Cardiac muscle cell (in vitro differentiated cells and primary cell): ENCODE results near the gene PHACTR3. TPM values are rescaled to one million over a fixed set of nuclear protein-coding genes. Genes with fewer than 3 reads are reported as not detected.

Source experiments
- DNase-seq, 2 donors: peaks; one replicate each; pipeline versions ENCODE4 v3.0.0 to v3.0.0-alpha.2; 2010 to 2017; ENCODE audit warnings: low read depth in 1 of 2, low spot score in 1 of 2
- H3K27ac ChIP-seq: fragments of 200-600 bp; sonication (generic); 2 replicates; pipeline ENCODE4 v1.5.1; 2016
- H3K27me3 ChIP-seq: fragments of 200-600 bp; sonication (generic); 2 replicates; pipeline ENCODE4 v1.6.0; 2016; ENCODE audit warnings: control low read depth
- H3K36me3 ChIP-seq: fragments of 200-600 bp; sonication (generic); 2 replicates; pipeline ENCODE4 v1.5.1; 2016; ENCODE audit warnings: control low read depth
- H3K4me1 ChIP-seq: fragments of 200-600 bp; sonication (generic); 2 replicates; pipeline ENCODE4 v1.8.1; 2017; ENCODE audit warnings: low read depth, mild to moderate bottlenecking, mixed run types
- H3K4me3 ChIP-seq: fragments of 200-600 bp; sonication (generic); 2 replicates; pipeline ENCODE4 v1.5.1; 2016; ENCODE audit warnings: mild to moderate bottlenecking
- H3K9me3 ChIP-seq: fragments of 200-600 bp; sonication (generic); 2 replicates; pipeline ENCODE4 v1.5.1; 2017; ENCODE audit warnings: low read depth, mild to moderate bottlenecking, control low read depth
- CTCF ChIP-seq: IDR thresholded peaks from 2 replicates; pipeline ENCODE4 v1.5.1; 2012; ENCODE audit warnings: low read depth, mild to moderate bottlenecking, low read length
- polyA plus RNA-seq: library from polyadenylated mRNA; unstranded; fragments of >200 nt; fragmentation: Nextera tagmentation; extraction: Ambion mirVana; gene quantifications from 2 replicates; pipeline ENCODE4 v1.2.1, GENCODE V29; 2016
- total RNA-seq: library from RNA; depleted of rRNA; stranded (reverse); fragments of >200 nt; gene quantifications from 2 replicates; pipeline ENCODE4 v1.2.3, GENCODE V29; 2016

Gene PHACTR3
- total and polyA plus RNA-seq, 2 experiments from 2014 or later, result 0.55 to 17.0 TPM

DNA sequence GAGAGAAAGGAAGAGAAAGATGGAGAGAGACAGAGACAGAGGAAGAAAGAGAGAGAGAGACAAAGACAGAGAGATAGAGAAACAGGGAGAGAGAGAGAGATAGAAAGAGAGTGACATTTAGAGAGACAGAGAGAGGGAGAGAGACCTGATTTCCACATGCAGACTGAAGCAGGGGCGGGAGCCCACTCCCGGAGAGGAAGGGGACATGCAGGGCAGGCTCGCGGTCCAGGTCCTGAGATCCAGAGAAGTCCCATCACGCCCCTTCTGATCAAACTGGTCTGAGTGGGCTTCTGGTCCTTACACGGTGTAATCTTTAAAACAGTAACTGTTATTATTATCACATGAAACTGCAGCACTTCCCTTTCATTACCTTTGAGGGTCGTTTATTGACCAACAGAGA, 62.2 kb downstream of the PHACTR3 start:
- no peaks in the 10 kb centered on the region for H3K27me3 ChIP-seq
- H3K4me3 ChIP-seq, result no peak overlapping the region
- DNase-seq, result no peak
- H3K9me3 ChIP-seq, result no peaks in the 10 kb centered on the region
- TF ChIP-seq CTCF, result no peak
- no peak overlapping the region for H3K27ac ChIP-seq
- H3K36me3 ChIP-seq, result no peaks in the 10 kb centered on the region
- H3K4me1 ChIP-seq, result no peaks in the 10 kb centered on the region

DNA sequence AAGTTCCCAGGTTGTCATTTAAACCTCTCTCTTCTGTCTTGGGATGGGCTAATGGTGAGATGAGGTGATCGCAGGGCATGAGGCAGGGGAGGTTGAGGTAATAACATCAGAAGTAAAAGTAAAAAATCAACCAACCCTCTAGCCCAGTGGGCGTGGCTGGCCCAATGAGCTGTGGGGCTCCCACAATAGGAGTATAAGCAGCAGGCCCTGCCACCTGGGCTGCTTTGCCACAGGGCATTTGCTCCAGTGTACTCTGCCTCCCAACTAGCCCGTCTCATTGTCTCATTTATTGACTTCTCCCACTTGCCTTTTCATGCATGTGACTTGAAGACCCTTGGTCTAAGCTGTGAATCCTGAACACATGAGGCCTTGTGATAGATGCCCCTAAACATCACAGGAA, 62.8 kb downstream of the PHACTR3 start:
- H3K27me3 ChIP-seq, result no peaks in the 10 kb centered on the region
- no peak overlapping the region for H3K4me3 ChIP-seq
- H3K27ac ChIP-seq, result no peak overlapping the region
- H3K4me1 ChIP-seq, result no peaks in the 10 kb centered on the region
- TF ChIP-seq CTCF, result no peak
- no peaks in the 10 kb centered on the region for H3K9me3 ChIP-seq
- no peak for DNase-seq
- no peaks in the 10 kb centered on the region for H3K36me3 ChIP-seq

GRCh38 chr20:59667981-59668515, 63.7 kb downstream of the PHACTR3 start:
- Histone ChIP-seq H3K4me3 (no peak overlapping the region), H3K27me3 (no peaks in the 10 kb centered on the region), H3K27ac (no peak overlapping the region), H3K4me1 (no peaks in the 10 kb centered on the region), H3K36me3 (no peaks in the 10 kb centered on the region), H3K9me3 (no peaks in the 10 kb centered on the region)
- no peak for TF ChIP-seq CTCF
- no peak for DNase-seq

- H3K4me3 ChIP-seq, result no peak overlapping the region
- no peaks in the 10 kb centered on the region for H3K9me3 ChIP-seq
- no peak overlapping the region for H3K27ac ChIP-seq
- H3K27me3 ChIP-seq, result no peaks in the 10 kb centered on the region
- no peaks in the 10 kb centered on the region for H3K4me1 ChIP-seq
- TF ChIP-seq CTCF, result no peak
- DNase-seq, result no peak
- H3K36me3 ChIP-seq, result no peaks in the 10 kb centered on the region
Observed at GRCh38 chr20:59668926-59669850, 64.8 kb downstream of the PHACTR3 start.

DNA sequence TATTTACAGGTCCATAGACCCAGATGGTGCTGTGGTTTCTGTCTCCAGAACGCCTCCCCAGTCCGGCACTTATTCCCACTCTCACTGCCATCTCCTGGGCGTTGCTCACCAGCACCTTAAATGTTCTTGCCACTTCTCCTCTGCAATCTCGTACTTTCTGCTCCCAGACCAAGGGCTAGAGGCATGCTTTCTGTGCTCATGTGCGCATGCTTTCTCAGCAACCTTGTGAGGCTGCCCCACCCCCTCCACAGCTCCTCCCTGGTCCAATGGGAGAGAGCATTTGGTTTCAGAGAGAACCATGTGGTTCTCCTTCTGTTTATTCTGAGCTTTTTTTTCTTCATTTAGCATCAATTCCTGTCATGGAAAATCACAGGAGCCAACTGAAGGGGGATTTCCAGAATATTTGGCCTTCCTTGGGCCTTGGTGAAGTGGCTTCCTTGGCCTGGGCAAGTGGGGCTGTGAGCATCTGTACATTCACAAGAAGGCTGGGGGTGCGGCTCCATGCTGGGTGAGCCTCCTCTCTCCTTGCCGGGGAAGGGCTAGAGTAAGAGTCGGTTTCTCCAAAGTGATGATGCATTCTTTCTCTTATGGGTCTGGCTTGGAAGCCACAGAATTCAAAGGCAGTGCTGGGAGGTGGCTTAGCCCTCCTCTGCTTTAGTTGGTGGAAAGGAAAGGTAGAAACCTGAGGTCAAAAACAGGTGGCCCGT, 66.6 kb downstream of the PHACTR3 start:
- H3K4me3 ChIP-seq, result no peak overlapping the region
- H3K4me1 ChIP-seq, result no peaks in the 10 kb centered on the region
- no peaks in the 10 kb centered on the region for H3K9me3 ChIP-seq
- no peak overlapping the region for H3K27ac ChIP-seq
- H3K36me3 ChIP-seq, result no peaks in the 10 kb centered on the region
- no peak for DNase-seq
- H3K27me3 ChIP-seq, result no peaks in the 10 kb centered on the region
- no peak for TF ChIP-seq CTCF
